PC-3 (cell line): ENCODE results near the gene KRTAP10-11.

Experiments
- EZH2 ChIP-seq: fragments of 300-600 bp; sonication (generic); IDR thresholded peaks from one replicate; pipeline ENCODE4 v1.6.1; 2017; ENCODE audit warnings: antibody characterized with exemption, mild to moderate bottlenecking, low read length; ENCODE audit not compliant: unreplicated experiment
- EZH2phosphoT487 ChIP-seq: fragments of 300-600 bp; sonication (generic); IDR thresholded peaks from 2 replicates; pipeline ENCODE4 v1.6.1; 2018; ENCODE audit warnings: mild to moderate bottlenecking, antibody characterized with exemption, low read length, borderline replicate concordance
- TF ChIP-seq, protein P1 (sequence below): fragments of 300-600 bp; sonication (generic); conservative IDR thresholded peaks from 2 replicates; pipeline ENCODE4 v1.5.1; 2017; ENCODE audit warnings: antibody characterized with exemption, low read depth, mild to moderate bottlenecking, low read length

GRCh38 chr21:44654576-44655175, 8.5 kb downstream of the KRTAP10-11 start, which contains the start of gene KRTAP12-4:
- TF ChIP-seq EZH2phosphoT487 (no peak), EZH2 (no peak)
- TF ChIP-seq, protein P1, sequence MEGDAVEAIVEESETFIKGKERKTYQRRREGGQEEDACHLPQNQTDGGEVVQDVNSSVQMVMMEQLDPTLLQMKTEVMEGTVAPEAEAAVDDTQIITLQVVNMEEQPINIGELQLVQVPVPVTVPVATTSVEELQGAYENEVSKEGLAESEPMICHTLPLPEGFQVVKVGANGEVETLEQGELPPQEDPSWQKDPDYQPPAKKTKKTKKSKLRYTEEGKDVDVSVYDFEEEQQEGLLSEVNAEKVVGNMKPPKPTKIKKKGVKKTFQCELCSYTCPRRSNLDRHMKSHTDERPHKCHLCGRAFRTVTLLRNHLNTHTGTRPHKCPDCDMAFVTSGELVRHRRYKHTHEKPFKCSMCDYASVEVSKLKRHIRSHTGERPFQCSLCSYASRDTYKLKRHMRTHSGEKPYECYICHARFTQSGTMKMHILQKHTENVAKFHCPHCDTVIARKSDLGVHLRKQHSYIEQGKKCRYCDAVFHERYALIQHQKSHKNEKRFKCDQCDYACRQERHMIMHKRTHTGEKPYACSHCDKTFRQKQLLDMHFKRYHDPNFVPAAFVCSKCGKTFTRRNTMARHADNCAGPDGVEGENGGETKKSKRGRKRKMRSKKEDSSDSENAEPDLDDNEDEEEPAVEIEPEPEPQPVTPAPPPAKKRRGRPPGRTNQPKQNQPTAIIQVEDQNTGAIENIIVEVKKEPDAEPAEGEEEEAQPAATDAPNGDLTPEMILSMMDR: no peak
